GM12878 (cell line): Measurements from ENCODE around the gene RRP15. TPM values are rescaled to one million over a fixed set of nuclear protein-coding genes. Genes with fewer than 3 reads are reported as not detected.

Experiments
- ATAC-seq: fragments of 200-7000 bp; cut with Tn5 transposase; 3 replicates; pipeline ENCODE4 v1.9.1; 2020; ENCODE audit warnings: mild to moderate bottlenecking, moderate library complexity
- BruUV-seq: library from RNA; stranded (reverse); fragments of 400-500 nt; replicated peaks from 2 replicates; lab custom pipeline; 2021; lab: Mats Ljungman, UMichigan
- CTCF ChIA-PET: fragments of 300-600 bp; sonication (Branson Sonifier 250); formaldehyde crosslinking; extraction: SDS; loops from one replicate; lab custom pipeline; 2021; ENCODE audit warnings: inconsistent platforms; lab: Yijun Ruan, JAX
- POLR2A ChIA-PET: fragments of 350-600 bp; formaldehyde crosslinking; extraction: SDS; loops from one replicate; lab custom pipeline; 2021; ENCODE audit warnings: inconsistent platforms; lab: Charles Lee
- RAD21 ChIA-PET: fragments of 300-600 bp; sonication (Branson Sonifier 250); formaldehyde crosslinking; loops from one replicate; lab custom pipeline; 2023; ENCODE audit warnings: antibody characterized with exemption; ENCODE audit not compliant: unreplicated experiment; lab: Charles Lee
- SMC1A ChIA-PET: fragments of 300-600 bp; sonication (Branson Sonifier 250); formaldehyde crosslinking; loops from one replicate; lab custom pipeline; 2023; ENCODE audit not compliant: unreplicated experiment, uncharacterized antibody; lab: Charles Lee
- DNase-seq: peaks from one replicate; pipeline ENCODE4 v3.0.0-alpha.2; 2011; ENCODE audit warnings: low read depth, low spot score
- FAIRE-seq: peaks from 3 replicates; lab custom pipeline; 2011; peaks lifted over from hg19 to GRCh38; lab: Jason Lieb, UNC
- H2AFZ ChIP-seq: 2 replicates; pipeline ENCODE4 v1.6.0; 2011; ENCODE audit warnings: low read depth, low read length, control low read depth; ENCODE audit not compliant: control insufficient read depth
- H3K27ac ChIP-seq: 2 replicates; pipeline ENCODE4 v1.5.1; 2011; ENCODE audit warnings: control low read depth; ENCODE audit not compliant: control insufficient read depth, insufficient read depth
- H3K27me3 ChIP-seq, 2 experiments: replicated peaks in 1 of 2; 2 replicates each; pipeline versions ENCODE4 v1.6.0 to v1.6.1; 2011; ENCODE audit warnings: low read length in 1 of 2; ENCODE audit not compliant: control insufficient read depth in 2 of 2, insufficient read depth in 2 of 2
- H3K36me3 ChIP-seq, 2 experiments: 2 replicates each; pipeline ENCODE4 v1.5.1; 2011; ENCODE audit warnings: low read length in 1 of 2; ENCODE audit not compliant: control insufficient read depth in 2 of 2, insufficient read depth in 2 of 2
- H3K4me1 ChIP-seq: 2 replicates; pipeline ENCODE4 v1.6.1; 2011; ENCODE audit warnings: mild to moderate bottlenecking, low read length, moderate library complexity, mixed read lengths; ENCODE audit not compliant: control insufficient read depth, insufficient read depth
- H3K4me2 ChIP-seq: 2 replicates; pipeline ENCODE4 v1.6.0; 2011; ENCODE audit warnings: control low read depth; ENCODE audit not compliant: control insufficient read depth, insufficient read depth
- H3K4me3 ChIP-seq: fragments of 200-600 bp; sonication (generic); 2 replicates; pipeline ENCODE4 v1.5.1; 2016
- H3K79me2 ChIP-seq: 2 replicates; pipeline ENCODE4 v1.6.0; 2011; ENCODE audit warnings: low read length; ENCODE audit not compliant: control insufficient read depth, insufficient read depth
- H3K9ac ChIP-seq: 2 replicates; pipeline ENCODE4 v1.8.0; 2011; ENCODE audit warnings: low read length, control low read depth, mixed read lengths; ENCODE audit not compliant: control insufficient read depth, insufficient read depth
- H3K9me3 ChIP-seq: replicated peaks from 3 replicates; pipeline ENCODE4 v1.5.1; 2011; ENCODE audit warnings: mild to moderate bottlenecking, low read length; ENCODE audit not compliant: control insufficient read depth, insufficient read depth
- H4K20me1 ChIP-seq: 2 replicates; pipeline ENCODE4 v1.6.0; 2011; ENCODE audit not compliant: control insufficient read depth, insufficient read depth
- BRCA1 ChIP-seq: IDR thresholded peaks from 2 replicates; pipeline ENCODE4 v1.6.1; 2011; ENCODE audit warnings: low read depth, low read length, improper control_type of control experiment
- HDAC2 ChIP-seq: fragments of 200-600 bp; sonication (generic); IDR thresholded peaks from 2 replicates; pipeline ENCODE4 v1.6.1; 2017
- NFYB ChIP-seq: IDR thresholded peaks from 2 replicates; pipeline ENCODE4 v1.6.1; 2011; ENCODE audit warnings: low read depth, mild to moderate bottlenecking, low read length, improper control_type of control experiment, moderate library complexity; ENCODE audit not compliant: insufficient read depth
- NR2C1 ChIP-seq: fragments of 450-650 bp; IDR thresholded peaks from 2 replicates; pipeline ENCODE4 v1.6.1; 2017; ENCODE audit warnings: antibody characterized with exemption, mild to moderate bottlenecking, moderate library complexity
- RCOR1 ChIP-seq: conservative IDR thresholded peaks from 2 replicates; pipeline ENCODE4 v1.6.1; 2012; ENCODE audit warnings: low read depth, low read length, improper control_type of control experiment
- ZNF207 ChIP-seq: fragments of 450-650 bp; IDR thresholded peaks from 2 replicates; pipeline ENCODE4 v1.6.1; 2014; ENCODE audit warnings: antibody characterized with exemption, mild to moderate bottlenecking, borderline replicate concordance
- ZNF384 ChIP-seq: IDR thresholded peaks from 2 replicates; pipeline ENCODE4 v1.6.1; 2012; ENCODE audit warnings: low read depth, mild to moderate bottlenecking, low read length, improper control_type of control experiment, borderline replicate concordance
- WGBS: methylation state at CpG from one replicate; pipeline ENCODE4 v1.1.6; 2016; ENCODE audit warnings: low lambda C conversion rate; ENCODE audit not compliant: insufficient replicate concordance, insufficient coverage; ENCODE audit errors: missing lambda C conversion rate; 5-methylcytosine and 5-hydroxymethylcytosine counted together
- in situ Hi-C: fragments of 300-500 bp; cut with MboI; formaldehyde crosslinking; loops from 9 replicates; pipeline ENCODE4 v1.14.3; 2018; ENCODE audit warnings: mixed read lengths
- intact Hi-C: fragments of 100-400 bp; cut with micrococcal nuclease; formaldehyde crosslinking; loops from one replicate; pipeline ENCODE4 v1.14.2; 2022; ENCODE audit not compliant: unreplicated experiment
- polyA plus RNA-seq, 11 experiments: library from polyadenylated mRNA; depleted of rRNA in 4 of 11; unstranded in 6 of 11; stranded (reverse) in 5 of 11; fragments of >200 nt; fragmentation: Nextera tagmentation in 4 of 11; fragmentation: Illumina TruSeq in 1 of 11; extraction: Ambion mirVana in 4 of 11; extraction: Trizol in 1 of 11; gene quantifications; 1 replicate in 1 of 11; 2 replicates in 10 of 11; pipeline versions ENCODE4 v1.2.1 to v1.2.3, GENCODE V29; 2011 to 2016; ENCODE audit warnings: inconsistent platforms in 2 of 11, missing spikeins in 2 of 11, low read depth in 1 of 11
- total RNA-seq, 4 experiments: library from RNA; depleted of rRNA in 3 of 4; stranded (reverse); fragments of >200 nt in 3 of 4; fragmentation: Illumina TruSeq in 1 of 4; extraction: Trizol in 1 of 4; gene quantifications; 2 replicates each; pipeline versions ENCODE4 v1.2.1 to v1.2.3, GENCODE V29; 2013 to 2021
- TF ChIP-seq, protein P1 (sequence below): fragments of 450-650 bp; IDR thresholded peaks from 2 replicates; pipeline ENCODE4 v1.6.1; 2017; ENCODE audit warnings: low read depth, mild to moderate bottlenecking, moderate library complexity
- TF ChIP-seq, protein P2 (sequence below): fragments of 450-650 bp; IDR thresholded peaks from 2 replicates; pipeline ENCODE4 v1.6.1; 2016; ENCODE audit warnings: mild to moderate bottlenecking
- TF ChIP-seq, protein P3 (sequence below), 3 experiments: IDR thresholded peaks in 2 of 3; conservative IDR thresholded peaks in 1 of 3; 2 replicates each; pipeline ENCODE4 v1.5.1; 2011; ENCODE audit warnings: low read depth in 3 of 3, low read length in 3 of 3, mild to moderate bottlenecking in 3 of 3, control low read depth in 2 of 3, moderate library complexity in 2 of 3, inconsistent platforms in 1 of 3, mixed read lengths in 1 of 3; ENCODE audit not compliant: control insufficient read depth in 2 of 3, insufficient read depth in 1 of 3; ENCODE audit errors: extremely low read depth in 1 of 3
- TF ChIP-seq, protein P4 (sequence below): fragments of 450-650 bp; IDR thresholded peaks from 2 replicates; pipeline ENCODE4 v1.6.1; 2017; ENCODE audit warnings: mild to moderate bottlenecking, moderate library complexity
- TF ChIP-seq, protein P5 (sequence below): fragments of 450-650 bp; conservative IDR thresholded peaks from 2 replicates; pipeline ENCODE4 v1.6.1; 2017; ENCODE audit warnings: mild to moderate bottlenecking, moderate library complexity

Gene RRP15
- total and polyA plus RNA-seq, 10 of the 15 experiments (the other 5 are each of a cell fraction or from before 2014, with no cell fraction given), result 5.6 to 37.8 (median 19.1) TPM

DNA sequence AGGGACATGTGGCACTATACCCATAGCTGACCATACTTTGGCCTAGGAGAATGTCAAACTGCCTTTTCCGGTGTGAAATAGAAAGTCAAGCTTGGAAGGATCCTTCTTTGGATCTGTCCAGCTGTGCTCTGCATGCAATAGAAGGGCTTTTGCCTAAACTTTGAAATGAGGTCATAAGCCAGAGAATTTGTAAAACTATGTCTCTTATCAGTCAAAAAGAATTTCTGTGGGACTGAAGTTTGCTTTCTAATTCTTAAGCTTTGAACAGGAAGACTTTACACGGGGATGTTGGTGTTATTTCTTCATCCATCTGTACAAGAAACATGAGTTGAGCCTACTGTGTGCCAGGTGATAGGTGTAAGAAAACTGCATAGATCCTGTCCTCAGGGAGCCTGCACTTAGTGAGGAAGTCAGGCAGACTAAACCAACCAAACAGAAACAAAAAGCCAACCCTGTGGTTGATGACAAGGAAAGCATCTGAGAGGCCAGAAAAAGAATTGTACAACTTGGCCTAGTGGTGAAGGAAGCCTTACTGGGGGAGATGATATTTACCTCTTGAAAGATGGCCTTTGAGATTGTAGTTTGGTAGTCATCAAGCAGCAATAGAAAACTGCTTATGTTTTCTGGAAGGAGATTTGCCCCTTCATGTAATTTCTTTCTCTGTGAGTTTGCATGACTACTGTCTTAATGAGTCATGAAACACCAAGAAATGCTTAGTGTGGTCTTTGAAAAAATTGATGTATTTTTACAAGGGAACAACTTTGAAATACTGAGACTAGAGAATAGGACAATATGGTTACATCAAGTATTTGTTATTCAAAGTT, 84.8 kb downstream of the RRP15 start:
- Histone ChIP-seq H3K9me3 (no peaks in the 10 kb centered on the region), H3K79me2 (no peaks in the 10 kb centered on the region), H3K27ac (no peak overlapping the region), H3K4me3 (no peak overlapping the region), H3K9ac (no peak overlapping the region), H2AFZ (no peak overlapping the region), H3K4me1 (no peaks in the 10 kb centered on the region), H3K36me3 (no peaks in the 10 kb centered on the region), H3K27me3 (no peaks in the 10 kb centered on the region), H3K4me2 (no peak overlapping the region), H4K20me1 (no peaks in the 10 kb centered on the region)
- 43% methylated on average over 2 of the region's 2 CpGs for WGBS
- POLR2A ChIA-PET, result no interaction called here
- RAD21 ChIA-PET, result no interaction called here
- SMC1A ChIA-PET, result no interaction called here
- intact Hi-C loops, result no loop called here
- ATAC-seq (no peak), FAIRE-seq (no peak), DNase-seq (no peak)
- CTCF ChIA-PET, result no interaction called here
- no TSS peak for BruUV-seq
- in situ Hi-C loops, result no loop called here
- no peak for TF ChIP-seq BRCA1
- TF ChIP-seq, protein P1, sequence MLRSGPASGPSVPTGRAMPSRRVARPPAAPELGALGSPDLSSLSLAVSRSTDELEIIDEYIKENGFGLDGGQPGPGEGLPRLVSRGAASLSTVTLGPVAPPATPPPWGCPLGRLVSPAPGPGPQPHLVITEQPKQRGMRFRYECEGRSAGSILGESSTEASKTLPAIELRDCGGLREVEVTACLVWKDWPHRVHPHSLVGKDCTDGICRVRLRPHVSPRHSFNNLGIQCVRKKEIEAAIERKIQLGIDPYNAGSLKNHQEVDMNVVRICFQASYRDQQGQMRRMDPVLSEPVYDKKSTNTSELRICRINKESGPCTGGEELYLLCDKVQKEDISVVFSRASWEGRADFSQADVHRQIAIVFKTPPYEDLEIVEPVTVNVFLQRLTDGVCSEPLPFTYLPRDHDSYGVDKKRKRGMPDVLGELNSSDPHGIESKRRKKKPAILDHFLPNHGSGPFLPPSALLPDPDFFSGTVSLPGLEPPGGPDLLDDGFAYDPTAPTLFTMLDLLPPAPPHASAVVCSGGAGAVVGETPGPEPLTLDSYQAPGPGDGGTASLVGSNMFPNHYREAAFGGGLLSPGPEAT, result no peak
- TF ChIP-seq, protein P2, sequence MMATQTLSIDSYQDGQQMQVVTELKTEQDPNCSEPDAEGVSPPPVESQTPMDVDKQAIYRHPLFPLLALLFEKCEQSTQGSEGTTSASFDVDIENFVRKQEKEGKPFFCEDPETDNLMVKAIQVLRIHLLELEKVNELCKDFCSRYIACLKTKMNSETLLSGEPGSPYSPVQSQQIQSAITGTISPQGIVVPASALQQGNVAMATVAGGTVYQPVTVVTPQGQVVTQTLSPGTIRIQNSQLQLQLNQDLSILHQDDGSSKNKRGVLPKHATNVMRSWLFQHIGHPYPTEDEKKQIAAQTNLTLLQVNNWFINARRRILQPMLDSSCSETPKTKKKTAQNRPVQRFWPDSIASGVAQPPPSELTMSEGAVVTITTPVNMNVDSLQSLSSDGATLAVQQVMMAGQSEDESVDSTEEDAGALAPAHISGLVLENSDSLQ, result no peak
- no peak for TF ChIP-seq NR2C1
- TF ChIP-seq, protein P3, sequence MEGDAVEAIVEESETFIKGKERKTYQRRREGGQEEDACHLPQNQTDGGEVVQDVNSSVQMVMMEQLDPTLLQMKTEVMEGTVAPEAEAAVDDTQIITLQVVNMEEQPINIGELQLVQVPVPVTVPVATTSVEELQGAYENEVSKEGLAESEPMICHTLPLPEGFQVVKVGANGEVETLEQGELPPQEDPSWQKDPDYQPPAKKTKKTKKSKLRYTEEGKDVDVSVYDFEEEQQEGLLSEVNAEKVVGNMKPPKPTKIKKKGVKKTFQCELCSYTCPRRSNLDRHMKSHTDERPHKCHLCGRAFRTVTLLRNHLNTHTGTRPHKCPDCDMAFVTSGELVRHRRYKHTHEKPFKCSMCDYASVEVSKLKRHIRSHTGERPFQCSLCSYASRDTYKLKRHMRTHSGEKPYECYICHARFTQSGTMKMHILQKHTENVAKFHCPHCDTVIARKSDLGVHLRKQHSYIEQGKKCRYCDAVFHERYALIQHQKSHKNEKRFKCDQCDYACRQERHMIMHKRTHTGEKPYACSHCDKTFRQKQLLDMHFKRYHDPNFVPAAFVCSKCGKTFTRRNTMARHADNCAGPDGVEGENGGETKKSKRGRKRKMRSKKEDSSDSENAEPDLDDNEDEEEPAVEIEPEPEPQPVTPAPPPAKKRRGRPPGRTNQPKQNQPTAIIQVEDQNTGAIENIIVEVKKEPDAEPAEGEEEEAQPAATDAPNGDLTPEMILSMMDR (IDR thresholded peaks at IDR 0.05 in 2 of 3, conservative IDR thresholded peaks at IDR 0.05 in 1 of 3; ENCODE audit: control insufficient read depth in 2 of 3, extremely low read depth in 1 of 3, insufficient read depth in 1 of 3, low read depth in 3 of 3, low read length in 3 of 3), result no peak
- no peak for TF ChIP-seq HDAC2
- TF ChIP-seq, protein P4, sequence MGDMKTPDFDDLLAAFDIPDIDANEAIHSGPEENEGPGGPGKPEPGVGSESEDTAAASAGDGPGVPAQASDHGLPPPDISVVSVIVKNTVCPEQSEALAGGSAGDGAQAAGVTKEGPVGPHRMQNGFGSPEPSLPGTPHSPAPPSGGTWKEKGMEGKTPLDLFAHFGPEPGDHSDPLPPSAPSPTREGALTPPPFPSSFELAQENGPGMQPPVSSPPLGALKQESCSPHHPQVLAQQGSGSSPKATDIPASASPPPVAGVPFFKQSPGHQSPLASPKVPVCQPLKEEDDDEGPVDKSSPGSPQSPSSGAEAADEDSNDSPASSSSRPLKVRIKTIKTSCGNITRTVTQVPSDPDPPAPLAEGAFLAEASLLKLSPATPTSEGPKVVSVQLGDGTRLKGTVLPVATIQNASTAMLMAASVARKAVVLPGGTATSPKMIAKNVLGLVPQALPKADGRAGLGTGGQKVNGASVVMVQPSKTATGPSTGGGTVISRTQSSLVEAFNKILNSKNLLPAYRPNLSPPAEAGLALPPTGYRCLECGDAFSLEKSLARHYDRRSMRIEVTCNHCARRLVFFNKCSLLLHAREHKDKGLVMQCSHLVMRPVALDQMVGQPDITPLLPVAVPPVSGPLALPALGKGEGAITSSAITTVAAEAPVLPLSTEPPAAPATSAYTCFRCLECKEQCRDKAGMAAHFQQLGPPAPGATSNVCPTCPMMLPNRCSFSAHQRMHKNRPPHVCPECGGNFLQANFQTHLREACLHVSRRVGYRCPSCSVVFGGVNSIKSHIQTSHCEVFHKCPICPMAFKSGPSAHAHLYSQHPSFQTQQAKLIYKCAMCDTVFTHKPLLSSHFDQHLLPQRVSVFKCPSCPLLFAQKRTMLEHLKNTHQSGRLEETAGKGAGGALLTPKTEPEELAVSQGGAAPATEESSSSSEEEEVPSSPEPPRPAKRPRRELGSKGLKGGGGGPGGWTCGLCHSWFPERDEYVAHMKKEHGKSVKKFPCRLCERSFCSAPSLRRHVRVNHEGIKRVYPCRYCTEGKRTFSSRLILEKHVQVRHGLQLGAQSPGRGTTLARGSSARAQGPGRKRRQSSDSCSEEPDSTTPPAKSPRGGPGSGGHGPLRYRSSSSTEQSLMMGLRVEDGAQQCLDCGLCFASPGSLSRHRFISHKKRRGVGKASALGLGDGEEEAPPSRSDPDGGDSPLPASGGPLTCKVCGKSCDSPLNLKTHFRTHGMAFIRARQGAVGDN, result no peak
- no peak for TF ChIP-seq RCOR1
- TF ChIP-seq ZNF384, result no peak
- TF ChIP-seq, protein P5, sequence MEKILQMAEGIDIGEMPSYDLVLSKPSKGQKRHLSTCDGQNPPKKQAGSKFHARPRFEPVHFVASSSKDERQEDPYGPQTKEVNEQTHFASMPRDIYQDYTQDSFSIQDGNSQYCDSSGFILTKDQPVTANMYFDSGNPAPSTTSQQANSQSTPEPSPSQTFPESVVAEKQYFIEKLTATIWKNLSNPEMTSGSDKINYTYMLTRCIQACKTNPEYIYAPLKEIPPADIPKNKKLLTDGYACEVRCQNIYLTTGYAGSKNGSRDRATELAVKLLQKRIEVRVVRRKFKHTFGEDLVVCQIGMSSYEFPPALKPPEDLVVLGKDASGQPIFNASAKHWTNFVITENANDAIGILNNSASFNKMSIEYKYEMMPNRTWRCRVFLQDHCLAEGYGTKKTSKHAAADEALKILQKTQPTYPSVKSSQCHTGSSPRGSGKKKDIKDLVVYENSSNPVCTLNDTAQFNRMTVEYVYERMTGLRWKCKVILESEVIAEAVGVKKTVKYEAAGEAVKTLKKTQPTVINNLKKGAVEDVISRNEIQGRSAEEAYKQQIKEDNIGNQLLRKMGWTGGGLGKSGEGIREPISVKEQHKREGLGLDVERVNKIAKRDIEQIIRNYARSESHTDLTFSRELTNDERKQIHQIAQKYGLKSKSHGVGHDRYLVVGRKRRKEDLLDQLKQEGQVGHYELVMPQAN, result no peak
- no peak for TF ChIP-seq NFYB
- TF ChIP-seq ZNF207, result no peak
